ENCODE results near the gene ARID3A.

The ARID3A gene

DNA sequence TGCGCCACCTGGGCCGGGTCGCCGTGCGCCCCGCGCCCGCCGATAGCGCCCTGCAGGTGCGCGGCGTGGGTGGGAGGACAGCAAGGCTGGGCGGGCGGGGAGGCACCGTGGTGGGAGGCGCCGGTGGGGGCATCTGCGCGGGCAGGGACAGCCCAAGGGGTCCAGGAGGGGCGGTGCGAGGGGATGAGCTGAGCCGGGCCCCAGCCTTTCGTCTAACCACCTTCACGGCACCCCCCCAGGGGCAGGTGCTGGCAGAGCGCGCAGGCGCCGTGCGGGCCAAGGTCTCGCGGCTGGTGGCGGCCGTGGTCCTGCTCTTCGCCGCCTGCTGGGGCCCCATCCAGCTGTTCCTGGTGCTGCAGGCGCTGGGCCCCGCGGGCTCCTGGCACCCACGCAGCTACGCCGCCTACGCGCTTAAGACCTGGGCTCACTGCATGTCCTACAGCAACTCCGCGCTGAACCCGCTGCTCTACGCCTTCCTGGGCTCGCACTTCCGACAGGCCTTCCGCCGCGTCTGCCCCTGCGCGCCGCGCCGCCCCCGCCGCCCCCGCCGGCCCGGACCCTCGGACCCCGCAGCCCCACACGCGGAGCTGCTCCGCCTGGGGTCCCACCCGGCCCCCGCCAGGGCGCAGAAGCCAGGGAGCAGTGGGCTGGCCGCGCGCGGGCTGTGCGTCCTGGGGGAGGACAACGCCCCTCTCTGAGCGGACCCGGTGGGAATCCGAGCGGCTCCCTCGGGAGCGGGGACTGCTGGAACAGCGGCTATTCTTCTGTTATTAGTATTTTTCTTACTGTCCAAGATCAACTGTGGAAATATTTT lies 5.6 kb upstream of the ARID3A start:
- Histone ChIP-seq H3K4me3 (peak overlapping the region; percentile 65), H3K36me3 (ENCODE audit: insufficient read depth, low read length) (no peaks in the 10 kb centered on the region), H3K9ac (ENCODE audit: insufficient read length) (no peak overlapping the region), H3K9me3 (ENCODE audit: low read depth, low read length) (no peaks in the 10 kb centered on the region), H3K27ac (no peak overlapping the region)
- TF ChIP-seq EZH2 (IDR thresholded peaks at IDR 0.05) = no peak
- DNase-seq (ENCODE audit: low read depth, low spot score) = no peak

DNA sequence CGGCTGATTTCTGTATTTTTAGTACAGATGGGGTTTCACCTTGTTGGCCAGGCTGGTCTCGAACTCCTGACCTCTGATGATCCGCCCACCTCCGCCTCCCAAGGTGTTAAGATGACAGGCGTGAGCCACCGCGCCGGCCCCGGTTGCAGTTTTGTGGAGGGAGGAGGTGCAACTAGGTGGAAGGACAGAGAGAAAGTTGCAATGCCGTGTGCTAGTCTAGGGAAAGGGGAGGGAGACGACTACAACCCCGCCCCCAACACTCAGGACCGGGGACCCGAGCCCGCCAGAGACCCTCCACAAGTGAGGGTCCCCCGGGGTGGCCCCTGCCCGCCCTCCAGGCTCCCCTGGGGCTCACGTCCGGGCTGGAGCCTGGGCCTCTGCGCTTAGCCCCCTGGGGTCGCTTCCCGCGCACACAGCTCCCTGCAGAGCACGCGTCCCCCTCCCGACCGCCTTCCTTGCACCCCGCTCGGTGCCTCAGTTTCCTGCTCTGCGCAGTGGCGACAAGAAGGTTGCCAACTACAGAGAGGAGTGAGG lies 1.2 kb upstream of the ARID3A start:
- Histone ChIP-seq H3K4me3 (peak overlapping the region; percentile 97), H3K9me3 (ENCODE audit: low read depth, low read length) (no peaks in the 10 kb centered on the region), H3K9ac (ENCODE audit: insufficient read length) (no peak overlapping the region), H3K36me3 (ENCODE audit: insufficient read depth, low read length) (no peaks in the 10 kb centered on the region; the same call in 1 of the 2 replicates), H3K27ac (no peak overlapping the region)
- DNase-seq (ENCODE audit: low read depth, low spot score) = no peak
- TF ChIP-seq EZH2 (IDR thresholded peaks at IDR 0.05) (no peak), FOXP2 (optimal IDR thresholded peaks at IDR 0.05; ENCODE audit: control extremely low read depth, extremely low read length, insufficient read depth) (no peak), POLR2AphosphoS5 (IDR thresholded peaks at IDR 0.05; ENCODE audit: borderline replicate concordance, low read depth, low read length) (no peak)

DNA sequence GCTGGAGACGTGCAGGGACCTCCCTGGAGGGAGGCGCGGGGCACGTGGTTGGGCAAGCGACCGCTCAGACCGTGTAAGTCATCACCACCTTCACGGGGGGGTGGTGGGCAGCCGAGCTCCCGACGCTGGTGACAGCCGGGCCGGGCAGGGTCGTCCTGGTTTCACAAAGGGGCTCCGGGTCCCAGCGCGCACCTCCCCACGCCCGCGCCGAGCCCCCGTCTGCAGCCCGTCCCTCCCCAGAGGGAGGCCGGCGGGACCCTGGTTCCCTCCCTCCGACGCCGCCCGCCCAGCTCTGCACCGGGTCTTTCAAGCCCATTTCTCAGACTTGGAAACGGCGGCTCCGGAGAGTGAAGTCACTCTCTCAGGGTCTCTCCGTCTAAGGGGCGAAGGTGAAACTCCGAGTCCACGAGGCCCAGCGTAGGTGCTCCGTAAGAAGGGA lies 729 bp upstream of the ARID3A start:
- peak; percentile 22 for DNase-seq (ENCODE audit: low read depth, low spot score)
- Histone ChIP-seq H3K27ac (peak overlapping the region; percentile 89), H3K36me3 (ENCODE audit: insufficient read depth, low read length) (peaks cover 3% of the 10 kb centered on the region; the same call in 1 of the 2 replicates), H3K4me3 (peak overlapping the region; percentile 97), H3K9ac (ENCODE audit: insufficient read length) (peak overlapping the region; percentile 85), H3K9me3 (ENCODE audit: low read depth, low read length) (no peaks in the 10 kb centered on the region)
- TF ChIP-seq EZH2 (IDR thresholded peaks at IDR 0.05) = no peak
- no peak for TF ChIP-seq FOXP2 (optimal IDR thresholded peaks at IDR 0.05; ENCODE audit: control extremely low read depth, extremely low read length, insufficient read depth)
- no peak for TF ChIP-seq POLR2AphosphoS5 (IDR thresholded peaks at IDR 0.05; ENCODE audit: borderline replicate concordance, low read depth, low read length)

DNA sequence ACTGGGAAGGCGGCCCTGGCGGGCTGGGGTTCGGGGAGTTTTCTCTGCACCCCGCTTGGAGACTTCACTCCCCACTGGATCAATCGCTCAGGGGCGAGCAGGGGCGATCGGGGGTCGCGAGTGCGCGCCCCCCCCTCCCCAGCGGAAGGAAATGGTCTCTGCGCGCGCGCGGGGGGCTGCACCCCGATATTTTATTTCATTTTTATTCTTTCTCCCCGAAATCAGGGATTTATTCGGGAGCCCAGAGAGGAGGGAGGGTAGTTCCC lies 421 bp downstream of the ARID3A start:
- Histone ChIP-seq H3K9ac (ENCODE audit: insufficient read length) (peak overlapping the region; percentile 81), H3K9me3 (ENCODE audit: low read depth, low read length) (no peaks in the 10 kb centered on the region), H3K36me3 (ENCODE audit: insufficient read depth, low read length) (peaks cover 3% of the 10 kb centered on the region; the same call in 1 of the 2 replicates), H3K27ac (0 out of 2 replicates have a peak overlapping the region, but pooled peaks have one; percentile 50), H3K4me3 (peak overlapping the region; percentile 97)
- DNase-seq (ENCODE audit: low read depth, low spot score) = no peak
- no peak for TF ChIP-seq POLR2AphosphoS5 (IDR thresholded peaks at IDR 0.05; ENCODE audit: borderline replicate concordance, low read depth, low read length)
- no peak for TF ChIP-seq EZH2 (IDR thresholded peaks at IDR 0.05)
- TF ChIP-seq FOXP2 (optimal IDR thresholded peaks at IDR 0.05; ENCODE audit: control extremely low read depth, extremely low read length, insufficient read depth) = no peak

DNA sequence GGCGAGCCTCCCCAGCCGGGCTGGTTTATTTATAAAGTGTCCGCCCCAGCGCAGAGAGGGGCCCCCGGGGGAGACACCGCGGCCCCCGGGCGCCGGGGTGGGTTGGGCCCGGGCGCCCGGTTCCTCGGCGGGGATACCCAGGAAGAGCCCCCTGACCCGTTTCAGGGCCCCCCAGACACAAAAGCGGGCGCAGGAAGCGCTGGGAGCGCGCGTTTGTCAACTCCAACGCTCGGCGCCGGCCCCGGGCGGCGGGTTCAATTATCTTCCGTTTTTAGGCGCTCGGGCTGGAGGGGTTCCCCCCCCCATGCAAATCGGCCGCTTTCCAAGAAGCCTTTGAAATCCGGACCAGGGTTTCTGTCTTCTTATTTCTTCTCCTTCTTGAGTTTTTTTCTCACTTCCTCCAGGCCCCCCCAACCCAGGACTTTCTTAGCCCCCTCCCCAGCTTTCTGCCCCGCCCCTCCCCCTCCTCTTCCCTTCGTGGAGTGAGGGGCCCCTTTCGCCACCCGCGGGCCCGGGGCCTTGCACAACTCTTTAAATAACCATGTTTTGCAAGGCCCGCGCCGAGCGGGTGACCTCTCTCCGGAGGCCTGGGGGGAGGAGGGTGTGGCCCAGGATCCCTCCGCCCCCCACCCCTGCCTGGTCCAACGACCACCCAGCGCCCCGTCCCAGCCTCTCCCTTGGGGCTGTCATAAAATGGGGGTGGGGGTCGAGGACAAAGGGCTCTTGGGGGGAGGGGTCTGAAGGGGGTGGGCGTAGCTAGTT lies 935 bp downstream of the ARID3A start:
- Histone ChIP-seq H3K36me3 (ENCODE audit: insufficient read depth, low read length) (peaks cover 3% of the 10 kb centered on the region; the same call in 1 of the 2 replicates), H3K4me3 (peak overlapping the region; percentile 97), H3K27ac (0 out of 2 replicates have a peak overlapping the region, but pooled peaks have one; percentile 50), H3K9ac (ENCODE audit: insufficient read length) (peak overlapping the region; percentile 81), H3K9me3 (ENCODE audit: low read depth, low read length) (no peaks in the 10 kb centered on the region)
- TF ChIP-seq FOXP2 (optimal IDR thresholded peaks at IDR 0.05; ENCODE audit: control extremely low read depth, extremely low read length, insufficient read depth) = no peak
- TF ChIP-seq POLR2AphosphoS5 (IDR thresholded peaks at IDR 0.05; ENCODE audit: borderline replicate concordance, low read depth, low read length) = no peak
- no peak for TF ChIP-seq EZH2 (IDR thresholded peaks at IDR 0.05)
- DNase-seq (ENCODE audit: low read depth, low spot score) = no peak

DNA sequence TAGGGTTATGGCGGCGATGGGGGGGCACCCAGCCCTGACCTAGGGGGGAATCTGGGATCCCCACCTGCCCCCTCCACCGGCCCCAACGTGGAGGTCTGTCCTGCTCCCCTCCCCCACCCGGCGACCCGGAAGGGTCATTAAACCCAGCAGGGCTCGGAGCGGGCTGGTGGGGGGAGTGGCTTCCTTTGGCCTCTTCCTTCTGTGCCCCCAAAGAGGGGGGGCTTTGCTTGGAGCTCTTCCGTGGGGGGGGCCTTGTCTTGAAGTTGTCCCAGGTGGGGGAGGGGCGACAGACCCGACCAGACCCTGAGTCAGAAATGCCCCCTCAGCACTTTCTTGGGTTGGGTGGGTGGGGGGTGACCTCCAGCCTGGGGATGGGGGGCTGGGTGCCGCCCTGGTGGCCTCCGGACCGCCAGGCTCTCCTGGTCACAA lies 1.5 kb downstream of the ARID3A start:
- Histone ChIP-seq H3K36me3 (ENCODE audit: insufficient read depth, low read length) (peaks cover 3% of the 10 kb centered on the region; the same call in 1 of the 2 replicates), H3K9me3 (ENCODE audit: low read depth, low read length) (no peaks in the 10 kb centered on the region), H3K4me3 (peak overlapping the region; percentile 97), H3K9ac (ENCODE audit: insufficient read length) (peak overlapping the region; percentile 81), H3K27ac (no peak overlapping the region)
- no peak for DNase-seq (ENCODE audit: low read depth, low spot score)
- TF ChIP-seq POLR2AphosphoS5 (IDR thresholded peaks at IDR 0.05; ENCODE audit: borderline replicate concordance, low read depth, low read length) (no peak), FOXP2 (optimal IDR thresholded peaks at IDR 0.05; ENCODE audit: control extremely low read depth, extremely low read length, insufficient read depth) (no peak), EZH2 (IDR thresholded peaks at IDR 0.05) (no peak)

DNA sequence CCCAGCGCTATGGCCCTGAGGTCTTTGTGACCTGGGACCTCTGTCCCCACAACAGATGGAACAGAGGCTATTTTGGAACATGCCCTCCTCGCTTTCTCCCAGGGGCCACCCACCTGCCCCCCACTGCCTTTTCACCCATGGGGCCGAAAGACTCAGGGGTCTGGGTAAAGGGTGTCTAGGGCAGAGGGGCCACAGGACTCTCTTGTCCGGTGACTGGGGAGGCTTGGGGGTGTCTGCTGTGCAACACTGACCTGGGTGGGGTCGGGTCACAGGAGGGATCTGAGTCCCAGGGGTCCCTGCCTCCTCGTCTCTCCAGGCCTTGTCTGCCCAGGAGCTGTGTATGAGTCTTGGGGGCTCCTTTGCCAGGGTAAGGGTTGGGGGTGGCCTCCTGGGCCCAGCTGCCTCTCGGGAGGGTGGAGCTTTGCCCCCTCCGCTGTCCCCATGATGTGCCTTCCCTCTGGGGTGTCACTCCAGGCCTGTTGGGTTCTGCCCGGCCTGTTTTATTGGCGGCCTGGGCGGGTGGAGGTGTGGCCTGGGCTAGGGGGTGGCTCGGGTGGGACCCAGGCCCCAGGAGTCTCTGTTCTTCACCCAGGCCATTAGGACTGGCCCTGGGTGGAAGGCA lies 2.1 kb downstream of the ARID3A start:
- Histone ChIP-seq H3K36me3 (ENCODE audit: insufficient read depth, low read length) (peaks cover 3% of the 10 kb centered on the region; the same call in 1 of the 2 replicates), H3K9ac (ENCODE audit: insufficient read length) (no peak overlapping the region), H3K4me3 (no peak overlapping the region), H3K27ac (no peak overlapping the region), H3K9me3 (ENCODE audit: low read depth, low read length) (no peaks in the 10 kb centered on the region)
- no peak for DNase-seq (ENCODE audit: low read depth, low spot score)
- TF ChIP-seq EZH2 (IDR thresholded peaks at IDR 0.05) (no peak), FOXP2 (optimal IDR thresholded peaks at IDR 0.05; ENCODE audit: control extremely low read depth, extremely low read length, insufficient read depth) (no peak), POLR2AphosphoS5 (IDR thresholded peaks at IDR 0.05; ENCODE audit: borderline replicate concordance, low read depth, low read length) (no peak)

All from SK-N-MC (cell line).